MM.1S (cell line): ENCODE data around the gene TANGO2.

Experiments used
- CTCF ChIP-seq: fragments of 300-600 bp; sonication (generic); IDR thresholded peaks from 2 replicates; pipeline ENCODE4 v1.5.1; 2016; ENCODE audit warnings: antibody characterized with exemption, low read length, mixed read lengths
- EZH2 ChIP-seq: fragments of 300-600 bp; sonication (generic); optimal IDR thresholded peaks from 2 replicates; pipeline ENCODE3; 2017; ENCODE audit warnings: low read depth, mild to moderate bottlenecking, antibody characterized with exemption, low read length, mixed read lengths
- EZH2phosphoT487 ChIP-seq: fragments of 300-600 bp; sonication (generic); IDR thresholded peaks from 2 replicates; pipeline ENCODE4 v1.6.1; 2018; ENCODE audit warnings: antibody characterized with exemption, low read length

GRCh38 chr22:19981171-19981960, 39.5 kb upstream of the TANGO2 start:
- no peak for TF ChIP-seq CTCF
- TF ChIP-seq EZH2, result no peak
- no peak for TF ChIP-seq EZH2phosphoT487
